ENCODE results near the gene PIM1.

PIM1 gene

GRCh38 chr6:37150314-37150713 lies 19.6 kb upstream of the PIM1 start:
- Mint-ChIP-seq H3K27me3 (peaks cover 22% of the 10 kb centered on the region), H3K4me1 (peaks cover 52% of the 10 kb centered on the region), H3K4me3 (peak overlapping the region; percentile 40), H3K9me3 (no peaks in the 10 kb centered on the region), H3K36me3 (no peaks in the 10 kb centered on the region), H3K27ac (peak overlapping the region; percentile 79)
- no peak for ATAC-seq

GRCh38 chr6:37155394-37156312 lies 14.3 kb upstream of the PIM1 start:
- peak; percentile 98 for ATAC-seq

GRCh38 chr6:37158508-37158907 lies 11.4 kb upstream of the PIM1 start:
- Mint-ChIP-seq H3K4me3 (no peak overlapping the region), H3K27me3 (peaks cover 4% of the 10 kb centered on the region), H3K36me3 (no peaks in the 10 kb centered on the region), H3K27ac (no peak overlapping the region), H3K4me1 (peaks cover 58% of the 10 kb centered on the region), H3K9me3 (peaks cover 2% of the 10 kb centered on the region)
- ATAC-seq, result no peak

More at GRCh38 chr6:37155394-37156312, 14.3 kb upstream of the PIM1 start:
- Mint-ChIP-seq H3K9me3 (no peaks in the 10 kb centered on the region), H3K4me1 (peaks cover 59% of the 10 kb centered on the region), H3K27ac (peak overlapping the region; percentile 71), H3K36me3 (no peaks in the 10 kb centered on the region), H3K27me3 (peaks cover 22% of the 10 kb centered on the region), H3K4me3 (peak overlapping the region; percentile 51)

- no peaks in the 10 kb centered on the region for H3K27me3 Mint-ChIP-seq
- peak overlapping the region; percentile 5 for H3K4me3 Mint-ChIP-seq
- no peaks in the 10 kb centered on the region for H3K36me3 Mint-ChIP-seq
- ATAC-seq, result peak; percentile 92
- H3K27ac Mint-ChIP-seq, result peak overlapping the region; percentile 85
- H3K4me1 Mint-ChIP-seq, result peaks cover 34% of the 10 kb centered on the region
- peaks cover 2% of the 10 kb centered on the region for H3K9me3 Mint-ChIP-seq
These were observed 8.8 kb upstream of the PIM1 start for GRCh38 chr6:37160922-37161778.

GRCh38 chr6:37162740-37163139 lies 7.2 kb upstream of the PIM1 start:
- ATAC-seq, result no peak
- Mint-ChIP-seq H3K9me3 (peaks cover 2% of the 10 kb centered on the region), H3K27ac (peak overlapping the region; percentile 85), H3K4me1 (peaks cover 20% of the 10 kb centered on the region), H3K4me3 (no peak overlapping the region), H3K27me3 (no peaks in the 10 kb centered on the region), H3K36me3 (no peaks in the 10 kb centered on the region)

- ATAC-seq, result no peak
- Mint-ChIP-seq H3K27me3 (no peaks in the 10 kb centered on the region), H3K9me3 (no peaks in the 10 kb centered on the region), H3K27ac (no peak overlapping the region), H3K4me3 (no peak overlapping the region), H3K36me3 (peaks cover 16% of the 10 kb centered on the region), H3K4me1 (peaks cover 40% of the 10 kb centered on the region)
These were observed 1.7 kb upstream of the PIM1 start for GRCh38 chr6:37168163-37168758.

- H3K27me3 Mint-ChIP-seq, result no peaks in the 10 kb centered on the region
These were observed 999 bp upstream of the PIM1 start for GRCh38 chr6:37168811-37169495.

GRCh38 chr6:37170273-37171200 lies 585 bp downstream of the PIM1 start:
- ATAC-seq, result peak; percentile 51
- peaks cover 38% of the 10 kb centered on the region for H3K36me3 Mint-ChIP-seq
- no peaks in the 10 kb centered on the region for H3K9me3 Mint-ChIP-seq
- H3K27ac Mint-ChIP-seq, result peak overlapping the region; percentile 99
- H3K27me3 Mint-ChIP-seq, result no peaks in the 10 kb centered on the region
- H3K4me1 Mint-ChIP-seq, result peaks cover 63% of the 10 kb centered on the region
- H3K4me3 Mint-ChIP-seq, result peak overlapping the region; percentile 92

More at GRCh38 chr6:37168811-37169495, 999 bp upstream of the PIM1 start:
- ATAC-seq, result no peak
- H3K4me3 Mint-ChIP-seq, result peak overlapping the region; percentile 97
- H3K27ac Mint-ChIP-seq, result peak overlapping the region; percentile 99
- H3K9me3 Mint-ChIP-seq, result no peaks in the 10 kb centered on the region
- peaks cover 47% of the 10 kb centered on the region for H3K4me1 Mint-ChIP-seq
- H3K36me3 Mint-ChIP-seq, result peaks cover 23% of the 10 kb centered on the region

GRCh38 chr6:37171201-37171969 lies 1.4 kb downstream of the PIM1 start:
- H3K4me1 Mint-ChIP-seq, result peaks cover 71% of the 10 kb centered on the region

GRCh38 chr6:37171970-37172812 lies 2.2 kb downstream of the PIM1 start:
- peak; percentile 18 for ATAC-seq
- Mint-ChIP-seq H3K27me3 (no peaks in the 10 kb centered on the region), H3K4me3 (peak overlapping the region; percentile 92), H3K9me3 (no peaks in the 10 kb centered on the region), H3K4me1 (peaks cover 78% of the 10 kb centered on the region), H3K36me3 (peaks cover 38% of the 10 kb centered on the region), H3K27ac (peak overlapping the region; percentile 99)

More at GRCh38 chr6:37171201-37171969, 1.4 kb downstream of the PIM1 start:
- H3K36me3 Mint-ChIP-seq, result peaks cover 38% of the 10 kb centered on the region
- no peak for ATAC-seq
- H3K4me3 Mint-ChIP-seq, result peak overlapping the region; percentile 92
- no peaks in the 10 kb centered on the region for H3K9me3 Mint-ChIP-seq
- H3K27me3 Mint-ChIP-seq, result no peaks in the 10 kb centered on the region
- peak overlapping the region; percentile 99 for H3K27ac Mint-ChIP-seq

GRCh38 chr6:37172912-37173492 lies 3.0 kb downstream of the PIM1 start:
- Mint-ChIP-seq H3K9me3 (no peaks in the 10 kb centered on the region), H3K27me3 (no peaks in the 10 kb centered on the region), H3K4me3 (no peak overlapping the region), H3K27ac (peak overlapping the region; percentile 20), H3K4me1 (peaks cover 86% of the 10 kb centered on the region), H3K36me3 (peaks cover 38% of the 10 kb centered on the region)
- no peak for ATAC-seq

- ATAC-seq, result no peak
- Mint-ChIP-seq H3K4me1 (peaks cover 84% of the 10 kb centered on the region), H3K27ac (peak overlapping the region; percentile 20), H3K9me3 (no peaks in the 10 kb centered on the region), H3K36me3 (peaks cover 38% of the 10 kb centered on the region), H3K27me3 (no peaks in the 10 kb centered on the region), H3K4me3 (no peak overlapping the region)
These were observed 3.7 kb downstream of the PIM1 start for GRCh38 chr6:37173493-37174195.
